OCI-M1 (cell line): ENCODE data around the gene SPNS3.

Experiments used
- DNase-seq: peaks from one replicate; lab custom pipeline; 2025; lab: John Stamatoyannopoulos, UW

The SPNS3 gene

DNA sequence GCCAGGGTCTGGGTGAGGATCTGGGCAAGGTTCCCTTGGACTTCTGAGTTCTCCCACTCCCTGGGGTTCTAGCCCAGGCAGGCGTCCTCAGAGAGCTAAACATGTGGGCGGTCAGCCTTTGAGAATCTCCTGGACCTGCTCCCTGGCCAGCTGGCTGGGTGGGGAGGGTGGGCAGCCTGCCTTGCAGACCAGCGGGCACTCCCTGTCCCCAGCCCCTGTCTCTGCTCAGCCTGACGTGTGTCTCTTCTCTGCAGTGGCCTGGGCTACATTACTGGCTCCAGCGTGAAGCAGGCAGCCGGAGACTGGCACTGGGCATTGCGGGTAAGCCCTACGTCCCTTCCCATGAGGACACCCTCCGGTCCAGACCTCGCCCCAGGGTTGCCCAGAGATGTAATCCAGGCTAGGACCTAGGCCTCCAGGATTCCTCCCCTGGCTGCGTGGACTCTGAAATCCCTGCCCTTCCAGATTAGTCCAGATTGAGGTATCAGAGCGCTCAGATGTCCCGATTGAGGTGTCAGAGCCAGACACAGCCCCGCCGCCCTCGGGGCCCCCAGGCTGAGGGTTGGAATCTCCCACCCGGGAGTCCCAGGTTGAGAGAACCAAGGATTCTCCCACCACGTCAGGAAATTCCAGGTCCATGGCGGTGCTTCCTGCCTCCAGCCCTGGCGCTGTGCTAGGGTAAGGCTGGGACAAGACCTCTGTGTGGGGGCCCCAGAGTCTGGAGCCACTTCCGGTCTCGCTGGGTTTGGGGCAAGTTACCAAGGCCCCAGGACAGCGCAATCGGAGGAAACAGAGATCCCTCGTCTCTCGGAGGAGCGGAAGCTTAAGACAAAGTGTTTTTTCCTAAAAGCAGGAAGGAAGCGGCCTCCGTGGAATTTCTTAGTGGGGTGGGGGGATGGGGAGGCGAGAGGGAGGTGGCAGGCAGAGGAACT is 97.3 kb downstream of the SPNS3 start:
- no peak for DNase-seq

- no peak for DNase-seq
Observed at GRCh38 chr17:4531988-4532736, 98.4 kb downstream of the SPNS3 start.

DNA sequence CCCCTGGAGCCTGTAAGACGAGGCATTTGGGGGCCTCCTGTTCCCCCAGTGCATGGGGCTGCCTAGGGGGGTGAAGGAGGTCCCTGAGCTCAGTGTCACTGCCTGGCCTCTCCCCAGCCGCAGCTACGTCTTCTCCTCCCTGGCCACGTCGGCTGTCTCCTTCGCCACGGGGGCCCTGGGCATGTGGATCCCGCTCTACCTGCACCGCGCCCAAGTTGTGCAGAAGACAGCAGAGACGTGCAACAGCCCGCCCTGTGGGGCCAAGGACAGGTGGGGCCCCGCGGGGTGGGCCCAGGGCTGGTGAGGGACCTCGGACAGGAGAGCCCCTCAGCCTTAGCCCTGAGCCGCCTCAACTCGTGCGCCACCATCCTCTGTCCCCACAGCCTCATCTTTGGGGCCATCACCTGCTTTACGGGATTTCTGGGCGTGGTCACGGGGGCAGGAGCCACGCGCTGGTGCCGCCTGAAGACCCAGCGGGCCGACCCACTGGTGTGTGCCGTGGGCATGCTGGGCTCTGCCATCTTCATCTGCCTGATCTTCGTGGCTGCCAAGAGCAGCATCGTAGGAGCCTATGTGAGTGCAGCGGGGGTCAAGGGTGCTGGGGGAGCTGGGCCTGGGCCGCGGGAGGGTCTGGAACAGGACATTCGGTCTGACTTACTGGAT is 99.3 kb downstream of the SPNS3 start:
- DNase-seq = no peak

DNA sequence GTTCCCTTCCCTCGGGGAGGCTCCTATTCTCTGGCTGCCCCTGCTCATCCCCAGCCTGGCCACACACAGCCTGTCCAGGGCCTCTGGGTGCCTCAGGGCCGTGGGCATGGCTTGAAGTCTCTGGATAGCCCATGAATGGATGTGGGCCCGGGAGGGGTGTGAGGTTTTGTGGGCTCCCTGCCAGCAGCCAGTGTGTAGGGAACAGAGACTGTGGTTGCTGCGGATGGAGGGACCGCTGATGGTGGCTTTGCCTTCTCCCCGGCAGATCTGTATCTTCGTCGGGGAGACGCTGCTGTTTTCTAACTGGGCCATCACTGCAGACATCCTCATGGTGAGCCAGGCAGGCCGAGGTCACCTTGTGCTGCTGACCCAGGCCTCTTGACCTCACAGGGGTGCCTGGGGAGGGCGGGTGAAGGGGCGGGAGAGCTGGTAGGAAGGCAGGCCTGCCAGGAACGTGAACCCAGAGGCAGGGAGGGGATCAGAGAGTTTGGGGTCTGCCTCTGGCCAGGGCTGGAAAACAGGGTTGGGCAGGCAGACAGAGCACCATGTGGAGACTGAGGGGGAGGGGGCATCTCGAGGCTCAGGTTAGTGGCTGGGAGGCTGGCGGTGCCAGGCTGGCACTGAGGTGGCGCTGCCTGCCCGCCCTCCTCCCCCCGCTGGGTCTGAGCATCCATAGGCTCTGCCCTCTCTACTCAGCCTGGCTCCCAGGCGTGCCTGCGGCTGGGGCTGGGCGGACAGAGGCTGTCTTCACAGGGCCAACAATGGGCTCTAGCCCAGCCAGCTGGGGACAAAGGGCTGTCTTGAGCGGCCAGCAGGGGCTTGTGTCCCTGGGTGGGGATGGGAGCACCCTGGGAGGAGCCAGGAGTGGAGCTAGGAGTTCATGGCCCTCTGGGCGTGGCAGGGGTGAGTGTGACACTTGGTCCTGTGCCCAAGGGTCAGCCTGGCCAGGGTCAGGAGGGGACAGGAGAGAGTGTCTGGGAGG is 100.1 kb downstream of the SPNS3 start:
- peak; percentile 26 for DNase-seq

DNA sequence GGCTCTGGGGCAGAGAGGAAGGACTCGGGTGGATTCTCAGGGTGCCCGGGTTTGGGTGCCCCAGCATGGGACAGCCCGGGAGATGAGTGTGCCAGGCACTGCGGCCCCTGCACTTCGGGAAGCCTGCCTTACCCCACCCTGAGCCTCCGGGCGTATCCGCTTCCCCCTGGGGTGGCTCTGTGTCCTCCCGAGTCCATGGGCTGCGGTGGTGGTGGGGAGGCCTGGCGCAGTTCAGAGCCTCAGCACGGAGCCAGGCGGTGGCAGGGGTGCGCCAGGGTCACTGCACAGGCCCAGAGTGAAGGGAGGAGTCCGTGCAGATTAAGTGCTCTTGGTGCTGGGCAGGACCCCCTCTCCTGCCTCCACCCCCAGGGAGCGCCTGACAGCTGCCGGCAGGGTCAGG is 100.8 kb downstream of the SPNS3 start:
- no peak for DNase-seq

DNA sequence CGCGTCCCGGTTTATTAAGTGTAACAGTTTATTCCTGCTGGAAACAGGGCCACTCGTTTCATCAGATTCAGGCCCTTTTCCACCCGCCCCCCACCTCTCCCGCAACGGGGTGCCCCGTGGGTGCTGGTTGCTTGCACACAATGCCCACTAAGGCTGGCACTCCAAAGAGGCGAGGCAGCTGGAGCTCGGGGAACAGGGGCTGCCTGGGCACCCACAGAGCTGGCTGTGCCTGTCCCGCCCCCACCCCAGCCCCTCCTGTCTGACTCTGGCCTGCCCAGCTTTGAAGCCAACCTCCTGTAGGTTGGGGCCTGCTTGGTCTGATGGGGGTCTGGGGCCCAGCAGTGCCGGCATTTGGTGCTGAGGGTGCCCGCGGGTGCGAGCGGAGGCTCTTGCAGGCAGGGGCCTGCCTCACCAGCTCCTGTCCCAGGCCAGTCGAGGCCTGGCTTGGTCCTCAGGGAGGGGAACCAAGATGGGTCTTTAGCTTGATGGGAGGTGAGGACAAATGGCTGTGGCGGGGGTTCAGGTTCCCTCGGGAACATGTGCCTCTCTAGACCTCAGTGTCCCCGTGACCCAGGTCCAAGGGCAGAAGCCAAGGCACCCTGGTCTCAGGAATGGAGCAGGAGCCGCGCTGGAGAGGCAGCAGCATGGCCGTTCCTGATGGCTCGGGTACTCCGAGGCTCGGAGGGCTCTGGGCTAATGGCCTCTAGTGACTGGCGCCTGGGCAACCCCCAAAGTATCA is 101.4 kb downstream of the SPNS3 start:
- DNase-seq = no peak

GRCh38 chr17:4535667-4536258 is 102.0 kb downstream of the SPNS3 start:
- no peak for DNase-seq

DNA sequence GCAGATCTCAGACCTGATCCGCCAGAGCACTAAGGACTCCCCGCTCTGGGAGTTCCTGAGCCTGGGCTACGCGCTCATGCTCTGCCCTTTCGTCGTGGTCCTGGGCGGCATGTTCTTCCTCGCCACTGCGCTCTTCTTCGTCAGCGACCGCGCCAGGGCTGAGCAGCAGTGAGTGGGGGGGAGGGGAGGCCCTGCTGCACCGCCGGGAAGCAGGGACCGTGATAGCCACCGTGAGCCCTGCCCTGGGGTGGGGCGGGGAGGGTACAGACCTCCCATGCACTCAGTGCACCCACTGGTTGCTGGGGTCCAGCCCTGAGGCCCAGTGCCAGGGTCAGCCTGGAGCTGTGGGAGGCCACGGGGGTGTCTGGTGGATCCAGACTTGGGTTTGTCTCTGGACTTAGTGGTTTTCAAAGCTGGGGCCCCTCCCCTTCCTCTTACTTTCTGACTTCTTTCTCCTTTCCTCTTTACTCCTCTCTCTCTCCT is 102.6 kb downstream of the SPNS3 start:
- no peak for DNase-seq

DNA sequence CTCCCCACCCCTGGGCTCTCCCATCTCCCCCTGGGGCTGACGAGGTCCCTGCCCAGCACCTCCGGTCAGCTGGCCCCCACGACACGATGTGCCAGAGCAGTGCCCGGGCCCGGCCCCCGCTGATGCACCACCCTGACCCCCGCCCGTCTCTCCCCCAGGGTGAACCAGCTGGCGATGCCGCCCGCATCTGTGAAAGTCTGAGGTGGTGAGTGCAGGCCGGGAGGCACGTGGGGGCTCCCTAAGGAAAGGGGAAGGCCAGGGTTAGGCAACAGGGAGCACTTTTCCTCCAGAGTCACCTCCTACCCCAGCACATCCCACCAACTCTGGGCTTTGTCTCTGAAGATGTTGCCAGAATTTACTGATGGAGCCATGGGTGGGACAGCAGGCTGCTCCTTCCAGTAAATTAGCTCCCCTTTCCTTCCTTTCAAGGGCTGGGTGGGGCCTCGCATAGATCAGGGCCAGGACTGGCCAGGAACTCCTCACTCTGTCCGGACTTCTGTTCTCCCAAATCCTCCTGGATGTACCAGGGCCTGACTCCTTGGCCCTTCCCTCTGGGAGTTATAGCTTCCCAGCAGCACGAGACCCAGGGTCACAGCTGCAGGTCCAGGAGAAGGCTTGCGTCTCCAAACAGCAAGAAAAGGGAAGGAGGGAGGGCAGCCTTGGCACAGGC is 103.1 kb downstream of the SPNS3 start:
- DNase-seq = no peak
